ENCODE measurements around the gene EEFSEC.

EEFSEC gene

DNA sequence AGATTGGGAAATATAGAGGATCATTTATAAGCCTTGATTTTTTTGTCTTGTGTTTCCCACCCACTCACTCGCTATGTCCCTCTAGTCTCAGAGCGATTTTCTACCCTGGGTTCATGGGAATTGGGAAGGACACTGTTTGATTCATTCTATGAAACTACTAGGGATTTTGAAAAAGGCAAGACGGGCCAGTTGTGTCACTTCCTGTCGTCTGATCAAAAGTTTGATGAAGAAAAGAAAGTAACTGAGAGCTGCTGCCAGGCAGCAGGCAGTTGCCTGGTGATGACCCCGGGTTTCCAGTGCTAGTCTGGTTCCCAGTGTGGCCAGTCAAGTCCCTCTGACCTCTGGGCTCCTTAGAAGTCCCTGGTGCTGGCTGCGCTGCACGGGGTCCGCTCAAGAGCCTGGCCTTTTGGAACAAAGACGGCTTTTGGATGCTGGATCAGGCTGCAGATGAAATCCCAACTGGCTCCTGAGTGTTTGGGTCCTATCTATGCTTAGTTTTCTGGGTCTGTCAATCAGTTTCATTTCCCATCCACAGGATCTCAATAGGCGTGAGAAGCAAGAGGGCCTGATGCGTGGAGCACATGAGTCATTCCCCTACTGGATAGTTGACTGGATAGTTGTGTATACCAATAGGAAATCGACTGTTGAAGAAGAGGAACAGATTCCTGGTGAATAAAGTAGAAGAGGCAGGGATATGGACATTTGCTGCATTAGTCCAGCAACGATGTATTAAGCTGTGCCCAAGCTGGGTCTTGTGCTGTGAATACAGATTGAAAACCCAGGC is 89.7 kb downstream of the EEFSEC start:
- peak; percentile 38 for DNase-seq (ENCODE audit: low spot score)

DNA sequence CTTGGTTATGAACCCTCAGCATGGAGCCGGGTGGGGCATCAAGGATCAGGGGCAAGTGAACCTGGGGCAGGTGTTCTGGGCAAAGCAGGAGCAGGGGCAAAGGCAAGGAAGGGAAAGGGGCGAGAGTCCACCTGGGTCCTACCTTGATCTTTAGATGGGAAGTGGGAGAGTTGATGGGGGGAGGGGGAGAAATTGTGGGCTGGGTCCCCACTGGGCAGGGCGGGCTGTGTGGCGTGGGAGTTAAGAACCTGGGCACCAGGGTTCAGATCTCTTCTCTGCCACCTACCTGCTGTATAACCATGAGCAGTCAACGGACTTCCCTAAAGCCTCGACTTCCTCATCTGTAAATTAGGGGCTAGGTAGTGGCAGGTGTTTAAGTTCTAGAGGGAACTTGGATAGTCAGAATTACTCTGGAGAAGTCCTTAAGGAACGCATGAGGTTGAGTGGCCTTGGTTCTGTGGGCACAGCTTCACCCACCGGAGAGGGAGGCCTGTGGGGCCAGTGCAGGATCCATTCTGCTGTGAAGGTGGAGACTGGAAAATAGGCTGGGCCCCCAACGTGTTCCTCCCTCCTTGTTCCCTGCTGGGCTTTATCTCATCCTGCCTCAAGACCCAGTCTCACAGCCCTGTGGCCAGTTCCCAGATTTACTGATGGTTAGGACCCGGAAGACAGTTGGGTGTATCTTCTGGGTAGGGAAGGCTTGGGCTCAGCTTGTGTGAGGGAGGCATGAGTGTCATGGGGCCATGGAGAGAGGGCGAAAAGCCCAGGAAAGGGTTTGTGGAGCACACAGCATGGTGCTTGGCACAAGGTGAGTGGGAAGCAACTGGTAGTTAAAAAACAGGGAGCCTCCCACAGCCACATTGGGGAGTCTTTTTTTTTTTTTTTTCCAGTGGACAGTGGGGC is 90.6 kb downstream of the EEFSEC start:
- no peak for DNase-seq (ENCODE audit: low spot score)

DNA sequence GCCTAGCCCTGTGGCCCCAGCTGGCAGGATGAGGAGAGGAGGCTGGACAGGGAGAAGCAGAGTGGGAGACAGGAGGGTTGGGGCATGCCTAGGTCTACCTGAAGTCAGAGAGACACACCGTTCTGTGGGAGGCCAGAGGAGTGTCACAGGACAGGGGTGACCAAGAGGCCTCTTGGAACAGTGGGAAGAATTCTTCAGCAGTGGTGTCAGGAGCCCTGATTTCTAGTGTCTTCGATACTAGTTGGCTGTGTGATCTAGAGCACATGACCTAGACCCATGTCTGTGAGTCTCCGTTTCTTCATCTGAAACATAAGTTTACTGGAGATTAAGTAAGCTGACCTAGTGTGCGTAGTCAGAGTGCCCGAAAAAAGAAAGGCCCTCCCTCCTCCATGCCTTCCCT is 92.2 kb downstream of the EEFSEC start:
- no peak for DNase-seq (ENCODE audit: low spot score)

DNA sequence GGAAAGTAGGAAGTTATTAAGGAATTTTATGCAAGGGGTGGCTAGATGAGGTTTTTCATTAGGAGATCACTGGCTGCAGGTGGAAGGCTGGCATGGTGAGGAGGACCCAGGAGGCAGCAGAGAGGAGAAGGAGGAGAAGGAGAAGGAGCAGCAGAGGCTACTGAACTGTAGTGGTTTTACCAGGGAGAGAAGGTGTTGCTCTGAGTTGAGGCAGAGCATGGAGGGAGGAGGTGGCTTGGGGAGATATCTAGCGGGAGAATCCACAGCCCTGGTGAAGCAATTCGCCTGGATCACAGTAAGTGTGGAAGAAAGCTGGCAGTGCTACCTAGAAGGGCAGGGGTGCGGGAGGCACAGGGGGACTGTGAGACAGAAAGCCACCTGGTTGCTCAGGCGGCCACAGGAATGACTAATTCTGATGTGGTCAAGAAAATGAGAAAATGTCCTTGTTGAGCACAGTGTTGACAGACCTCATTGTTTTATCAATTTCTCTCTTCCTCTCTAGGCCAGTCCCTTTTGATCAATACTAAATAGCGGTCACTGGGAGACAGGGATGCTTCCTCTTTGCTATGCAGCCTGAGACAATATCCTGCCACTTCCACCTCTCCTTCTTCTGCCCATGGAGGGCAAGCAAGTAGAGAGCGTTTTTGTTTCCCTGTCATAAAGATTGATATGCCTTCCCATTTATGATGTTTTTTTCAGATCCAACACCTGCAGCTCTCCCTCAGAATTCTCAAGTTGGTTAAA is 94.6 kb downstream of the EEFSEC start:
- DNase-seq (ENCODE audit: low spot score): no peak

GRCh38 chr3:128252083-128252482 is 98.8 kb downstream of the EEFSEC start:
- DNase-seq (ENCODE audit: low spot score): peak; percentile 13

GRCh38 chr3:128253150-128253549 is 99.9 kb downstream of the EEFSEC start:
- peak; percentile 27 for DNase-seq (ENCODE audit: low spot score)

DNA sequence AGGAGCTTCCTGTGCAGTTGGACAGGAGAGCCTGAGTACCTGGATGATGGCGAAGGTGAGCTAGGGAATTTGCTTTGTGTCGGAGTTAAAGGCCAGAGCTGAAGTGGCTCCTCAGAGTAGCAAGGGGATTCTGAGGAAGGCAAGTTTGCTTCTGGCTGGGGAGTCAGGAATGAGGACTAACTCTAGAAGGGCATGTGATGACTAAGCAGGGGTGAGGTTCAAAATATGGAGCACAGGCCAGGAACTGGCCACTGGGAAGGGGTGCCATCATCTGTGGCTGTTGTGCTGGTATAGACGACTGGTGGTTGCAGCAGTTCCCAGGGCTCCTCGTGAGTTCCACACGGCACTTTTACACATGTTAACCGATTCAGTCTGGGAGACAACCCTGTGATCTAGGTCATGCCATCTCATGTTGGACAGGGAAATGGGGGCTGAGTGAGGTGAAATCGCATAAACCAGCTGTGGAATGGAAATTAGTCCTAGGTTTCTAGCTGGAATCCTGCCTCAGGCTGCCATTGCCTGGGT is 100.8 kb downstream of the EEFSEC start:
- peak; percentile 25 for DNase-seq (ENCODE audit: low spot score)

GRCh38 chr3:128254967-128255366 is 101.7 kb downstream of the EEFSEC start:
- DNase-seq (ENCODE audit: low spot score): peak; percentile 41

DNA sequence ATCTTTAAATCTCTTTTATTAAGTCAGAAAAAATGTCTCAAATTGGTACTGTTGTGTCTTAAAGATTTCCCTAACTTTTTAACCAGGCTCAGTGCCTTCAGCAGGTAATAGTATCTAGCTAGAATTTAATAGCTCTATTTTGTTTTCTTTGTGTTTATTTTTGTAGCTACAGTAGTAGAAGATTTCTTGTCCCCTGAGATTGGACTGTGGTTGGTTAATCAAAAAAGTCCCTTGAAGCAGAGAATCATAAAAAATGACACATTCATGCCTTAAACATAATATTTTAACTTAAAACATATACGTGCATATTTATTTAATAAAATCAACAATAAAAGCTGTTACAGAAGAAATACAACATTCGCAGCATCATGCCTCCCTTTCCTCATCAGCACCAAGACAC is 102.8 kb downstream of the EEFSEC start:
- DNase-seq (ENCODE audit: low spot score): no peak

DNA sequence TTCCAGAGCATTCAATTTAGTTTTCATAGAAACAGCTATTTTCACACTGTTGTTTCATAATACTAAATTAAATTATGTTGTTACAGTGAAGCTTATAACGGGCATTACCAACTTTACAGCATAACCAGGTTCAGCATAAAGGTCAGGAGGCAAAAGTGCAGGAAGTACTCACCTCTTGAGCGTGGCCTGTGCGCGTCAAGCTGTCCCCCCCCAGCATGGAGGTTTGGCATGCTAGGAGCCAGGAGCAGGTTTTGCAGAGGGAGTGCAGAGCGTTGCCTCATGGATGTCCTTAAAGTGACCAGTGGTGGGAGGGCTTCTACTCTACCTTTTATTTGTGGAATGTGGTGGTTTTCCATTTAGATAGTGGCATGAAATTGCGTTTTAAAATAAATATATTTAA is 104.4 kb downstream of the EEFSEC start:
- no peak for DNase-seq (ENCODE audit: low spot score)

- DNase-seq (ENCODE audit: low spot score): peak; percentile 3
Observed at GRCh38 chr3:128260275-128260674, 107.0 kb downstream of the EEFSEC start.

- DNase-seq (ENCODE audit: low spot score): peak; percentile 17
Observed at GRCh38 chr3:128262457-128262856, 109.2 kb downstream of the EEFSEC start.

GRCh38 chr3:128263118-128263517 is 109.8 kb downstream of the EEFSEC start:
- DNase-seq (ENCODE audit: low spot score): peak; percentile 33

GRCh38 chr3:128263946-128264345 is 110.7 kb downstream of the EEFSEC start:
- DNase-seq (ENCODE audit: low spot score): peak; percentile 17

DNA sequence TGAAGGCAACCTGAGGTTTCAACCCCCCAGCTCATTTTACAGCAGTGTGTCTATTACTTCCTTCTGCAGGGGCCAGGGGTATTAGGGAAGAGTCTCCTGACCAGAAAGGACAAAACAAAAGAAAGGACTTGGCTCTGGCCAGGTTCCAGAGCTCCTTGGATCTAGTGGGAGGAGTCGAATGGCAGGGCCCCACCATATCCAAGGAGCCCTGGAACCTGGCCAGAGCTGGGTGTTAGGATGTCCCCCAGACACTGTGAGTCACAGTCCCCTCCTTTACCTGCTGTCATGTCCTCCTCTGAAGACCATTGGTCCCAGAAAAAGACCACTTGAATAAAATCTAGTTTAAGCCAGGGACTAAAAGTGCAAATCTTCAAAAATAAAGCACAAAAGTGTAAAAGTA is 113.2 kb downstream of the EEFSEC start:
- peak; percentile 6 for DNase-seq (ENCODE audit: low spot score)

- DNase-seq (ENCODE audit: low spot score): peak; percentile 3
Observed at GRCh38 chr3:128267541-128267940, 114.3 kb downstream of the EEFSEC start.

DNA sequence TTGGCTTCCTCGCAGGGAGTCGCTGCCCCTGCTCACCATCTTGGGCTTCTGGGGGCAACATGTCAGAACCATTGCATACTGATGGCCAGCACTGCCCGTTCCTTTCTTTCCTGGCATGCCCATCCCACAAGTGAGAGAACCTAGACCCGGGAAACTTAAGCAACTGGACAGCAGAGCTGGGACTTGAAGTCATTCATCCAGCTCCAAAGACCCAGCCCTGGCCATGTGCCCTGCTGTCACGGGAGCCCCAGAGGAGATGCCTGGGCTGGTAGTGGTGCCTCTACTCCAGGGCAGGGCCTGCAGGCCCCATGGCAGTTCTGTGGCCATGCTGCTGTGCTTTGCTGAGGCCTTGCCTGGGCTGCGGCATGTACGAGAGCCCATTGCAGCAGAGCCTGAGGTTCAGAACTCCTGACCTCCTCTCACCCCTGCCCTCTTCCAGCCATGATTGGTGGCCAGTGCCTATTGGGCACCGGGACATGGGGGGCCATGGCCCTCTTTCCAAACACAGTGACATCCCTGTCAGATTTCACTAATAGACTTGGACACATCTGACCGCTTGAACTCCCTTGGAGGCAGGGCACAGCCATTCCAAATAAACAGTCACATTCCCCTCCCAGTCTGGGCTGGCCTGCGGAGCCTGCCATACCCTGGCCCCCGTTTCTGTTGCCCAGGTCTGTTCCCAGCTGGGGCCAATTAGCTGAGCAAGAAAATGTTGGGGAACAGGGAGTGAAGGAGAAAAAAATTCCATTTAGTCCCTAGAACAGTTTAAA is 115.9 kb downstream of the EEFSEC start:
- DNase-seq (ENCODE audit: low spot score): peak; percentile 33

- peak; percentile 37 for DNase-seq (ENCODE audit: low spot score)
Observed at GRCh38 chr3:128269796-128270195, 116.5 kb downstream of the EEFSEC start.

DNA sequence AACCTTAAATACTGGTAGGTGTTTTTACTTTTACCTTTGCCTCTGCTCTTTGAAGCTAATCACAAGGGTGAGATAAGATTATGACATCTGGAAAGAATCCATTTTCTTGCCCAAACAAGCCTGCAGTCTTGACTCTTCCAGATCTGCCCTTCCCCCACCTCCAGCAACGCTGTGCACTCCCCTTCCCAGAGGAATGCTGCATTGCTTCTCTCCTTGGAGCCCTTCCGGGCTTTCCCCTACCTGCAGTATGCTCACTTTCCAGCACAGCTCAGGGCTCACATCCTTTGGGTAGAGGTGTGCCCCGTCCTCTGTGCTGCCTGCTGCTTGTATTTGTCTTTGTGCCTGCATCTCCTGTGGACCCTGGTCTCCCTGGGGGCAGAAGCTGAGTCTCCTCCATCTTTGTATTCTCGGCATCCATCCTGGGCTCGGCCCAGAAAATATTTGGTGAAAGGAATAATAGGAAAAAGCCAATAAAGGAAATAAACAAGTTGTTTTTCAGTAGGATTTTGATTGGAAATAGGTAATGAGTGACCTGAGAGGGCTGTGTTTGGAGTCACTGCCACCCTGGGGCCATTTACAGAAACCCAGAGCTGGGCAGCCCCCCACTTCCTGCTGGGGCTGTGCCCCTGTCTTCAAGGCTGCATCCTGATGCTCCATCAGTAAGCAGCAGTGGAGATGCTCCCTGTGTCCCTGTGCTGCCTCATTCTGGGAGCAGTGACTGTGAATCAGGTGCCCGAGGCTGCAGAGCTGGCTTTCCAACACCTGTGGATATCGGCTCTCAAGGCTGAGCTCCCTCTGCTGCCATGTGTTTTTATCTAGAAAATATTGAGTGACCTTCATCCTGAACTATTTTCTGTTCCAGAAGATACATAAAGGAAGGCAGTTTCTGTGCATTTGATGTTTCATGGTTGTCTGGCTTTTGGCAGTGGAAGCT is 117.5 kb downstream of the EEFSEC start:
- peak; percentile 41 for DNase-seq (ENCODE audit: low spot score)
